HG02970 (cell line): ENCODE results near the gene TNPO3.
"Not testable (repeated sequence)": the region's sequence is repeated elsewhere in the genome, so short reads cannot be mapped to it uniquely, and the experiment has no call there.

Source experiments
- ATAC-seq: cut with Tn5 transposase; IDR thresholded peaks from one replicate; pipeline ENCODE4 v1.9.1; 2021; ENCODE audit warnings: mild to moderate bottlenecking, moderate library complexity, moderate number of reproducible peaks; ENCODE audit not compliant: unreplicated experiment, low FRiP score

The TNPO3 gene

DNA sequence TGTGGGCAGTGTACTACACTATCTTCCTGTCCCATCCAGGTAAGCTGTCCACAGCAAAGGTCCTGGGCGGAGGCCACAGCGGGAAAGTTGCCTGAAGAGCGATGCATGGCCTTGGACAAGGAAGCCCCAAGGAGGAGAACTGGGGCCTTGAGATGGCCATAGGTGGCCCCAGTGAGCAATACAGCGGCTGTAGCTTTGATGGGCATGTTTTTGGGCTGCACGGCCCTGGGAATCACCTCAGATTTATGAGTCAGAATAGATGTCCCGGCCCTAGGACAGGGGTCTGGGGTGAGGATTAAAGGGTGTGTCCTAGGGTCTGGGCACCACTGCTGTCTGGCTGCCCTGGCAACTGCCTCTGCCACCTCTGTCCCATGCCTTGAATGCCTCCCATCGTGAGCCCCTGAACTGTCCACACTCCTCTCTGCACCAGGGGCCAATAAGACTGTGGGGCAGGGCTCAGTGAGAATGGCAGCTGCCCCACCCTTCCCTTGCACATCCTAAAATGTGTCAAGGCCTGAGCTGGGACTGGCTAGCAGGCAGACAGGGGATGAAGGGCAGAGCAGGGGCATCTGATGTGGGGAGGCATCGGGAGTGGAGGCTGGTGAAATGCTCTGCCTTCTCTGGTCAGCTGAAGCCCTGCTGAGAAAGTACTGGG lies 126.6 kb downstream of the TNPO3 start:
- no peak for ATAC-seq

GRCh38 chr7:128924707-128925588 lies 130.0 kb downstream of the TNPO3 start:
- ATAC-seq, result no peak

DNA sequence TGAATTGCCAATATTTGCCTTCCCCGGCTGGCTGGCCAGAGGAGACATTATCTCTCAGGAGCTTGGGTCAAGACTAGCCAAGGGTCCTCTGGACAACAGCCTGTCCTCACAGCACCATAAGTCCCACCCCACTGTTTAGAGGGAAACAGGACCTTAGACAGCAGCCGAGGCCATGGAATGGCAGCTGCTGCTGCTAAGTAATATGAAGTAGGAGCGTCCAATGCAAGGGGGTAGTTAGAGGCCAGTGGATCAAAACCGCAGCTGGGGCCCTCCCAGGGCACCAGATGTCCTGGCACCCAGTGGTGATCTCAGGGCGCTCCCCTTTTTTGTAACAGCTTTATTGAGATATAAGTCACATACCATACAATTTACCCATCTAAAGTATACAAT lies 131.5 kb downstream of the TNPO3 start:
- ATAC-seq, result no peak

DNA sequence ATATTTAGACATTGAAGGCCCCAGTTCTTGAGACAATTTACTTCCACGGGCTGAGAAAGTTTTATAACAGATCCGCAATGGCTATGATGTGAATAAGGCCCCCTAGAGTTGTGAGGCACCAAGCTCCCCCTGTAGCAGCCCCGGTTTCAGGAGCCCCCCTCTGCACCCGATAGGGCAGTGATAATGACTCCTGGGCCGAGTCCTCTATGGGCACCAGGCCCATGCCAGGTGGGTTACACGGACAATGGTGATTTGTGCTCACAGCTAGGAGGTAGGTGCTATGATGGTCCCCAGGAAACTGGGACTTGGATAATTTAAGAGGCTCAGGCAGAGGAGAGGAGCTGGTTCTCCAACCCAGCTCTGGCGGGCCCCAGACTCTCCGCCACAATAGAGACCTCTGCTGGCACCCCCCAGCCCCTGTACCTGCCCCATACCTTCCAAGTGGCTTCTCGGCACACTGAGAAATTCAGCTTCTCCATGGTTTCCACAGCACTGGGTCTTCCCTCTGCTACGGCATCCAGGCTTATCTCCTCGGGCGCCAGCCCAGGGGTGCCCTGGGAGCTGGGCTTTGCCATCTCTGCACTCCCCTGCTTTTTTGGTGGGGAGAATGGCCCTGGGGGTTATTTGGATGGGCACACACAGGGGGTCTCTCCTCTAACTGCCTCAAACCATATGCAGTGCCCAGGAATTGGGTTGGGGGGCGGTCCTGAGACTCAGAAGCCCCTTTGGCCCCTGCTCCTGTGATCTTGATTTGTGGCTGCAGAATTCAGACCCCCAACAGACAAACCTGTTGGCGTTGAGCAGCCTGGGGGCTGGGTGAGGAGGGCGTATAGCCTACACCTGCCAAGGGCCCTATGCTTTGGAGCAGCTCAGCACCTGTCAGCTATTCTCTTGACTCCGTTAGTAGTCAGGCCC lies 132.2 kb downstream of the TNPO3 start:
- no peak for ATAC-seq

- ATAC-seq, result no peak
These were observed 133.0 kb downstream of the TNPO3 start for GRCh38 chr7:128921866-128922440.

- no peak for ATAC-seq
These were observed 133.9 kb downstream of the TNPO3 start for GRCh38 chr7:128920913-128921582.

GRCh38 chr7:128919881-128920799 lies 134.8 kb downstream of the TNPO3 start:
- no peak for ATAC-seq

- ATAC-seq, result no peak
These were observed 135.7 kb downstream of the TNPO3 start for GRCh38 chr7:128919241-128919640.

GRCh38 chr7:128918016-128918665 lies 136.8 kb downstream of the TNPO3 start:
- no peak for ATAC-seq

DNA sequence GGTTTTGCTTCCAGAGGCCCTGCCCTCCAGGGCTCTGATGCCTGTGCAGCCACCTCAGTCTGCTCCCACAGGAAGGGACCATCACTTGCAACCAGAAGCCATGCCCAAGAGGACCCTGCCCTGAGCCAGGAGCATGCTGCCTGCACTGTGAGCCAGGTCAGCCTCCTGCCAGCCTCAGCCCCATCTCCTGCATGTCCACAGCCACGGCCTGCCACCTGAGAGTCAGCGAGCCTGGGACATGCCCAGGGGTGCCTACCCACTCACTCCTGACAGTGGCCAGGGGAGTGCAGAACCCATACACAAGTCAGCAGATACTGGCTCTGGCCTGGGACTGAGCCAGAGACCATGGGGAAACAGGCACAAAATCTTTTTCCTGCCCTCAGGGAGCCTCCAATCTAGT lies 137.8 kb downstream of the TNPO3 start:
- ATAC-seq, result no peak

GRCh38 chr7:128916643-128916915 lies 138.3 kb downstream of the TNPO3 start:
- no peak for ATAC-seq

- no peak for ATAC-seq
These were observed 138.9 kb downstream of the TNPO3 start for GRCh38 chr7:128915841-128916642.

GRCh38 chr7:128915271-128915819 lies 139.6 kb downstream of the TNPO3 start:
- ATAC-seq, result no peak

DNA sequence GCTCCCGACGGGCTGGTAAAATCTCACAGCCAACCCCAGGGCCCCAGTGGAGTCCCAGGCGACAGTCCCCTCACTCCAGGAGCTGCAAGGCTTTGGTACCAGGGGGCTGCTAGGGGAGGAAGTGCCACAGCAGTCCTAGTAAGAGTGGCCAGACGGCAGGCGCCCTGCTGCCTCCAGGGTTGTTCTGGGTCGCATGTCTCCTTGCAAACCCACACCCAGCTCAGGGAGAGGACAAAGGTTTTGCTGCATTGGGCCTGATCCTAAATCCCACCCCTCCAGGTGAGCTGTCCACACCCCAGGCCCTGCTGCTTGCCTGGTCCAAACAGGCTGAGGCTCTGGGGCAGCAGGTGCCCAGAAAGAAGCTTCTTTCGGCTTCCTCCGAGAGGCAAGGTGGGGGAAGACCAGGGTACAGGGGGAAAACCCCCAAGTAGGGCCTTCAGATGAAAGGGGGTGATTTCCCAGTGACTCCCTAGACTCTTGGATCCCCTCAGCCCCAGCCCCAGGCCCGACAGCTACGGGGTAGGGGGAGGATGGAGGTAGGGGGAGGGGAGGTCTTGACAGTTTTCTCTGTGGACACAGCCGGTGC lies 140.3 kb downstream of the TNPO3 start:
- no peak for ATAC-seq

DNA sequence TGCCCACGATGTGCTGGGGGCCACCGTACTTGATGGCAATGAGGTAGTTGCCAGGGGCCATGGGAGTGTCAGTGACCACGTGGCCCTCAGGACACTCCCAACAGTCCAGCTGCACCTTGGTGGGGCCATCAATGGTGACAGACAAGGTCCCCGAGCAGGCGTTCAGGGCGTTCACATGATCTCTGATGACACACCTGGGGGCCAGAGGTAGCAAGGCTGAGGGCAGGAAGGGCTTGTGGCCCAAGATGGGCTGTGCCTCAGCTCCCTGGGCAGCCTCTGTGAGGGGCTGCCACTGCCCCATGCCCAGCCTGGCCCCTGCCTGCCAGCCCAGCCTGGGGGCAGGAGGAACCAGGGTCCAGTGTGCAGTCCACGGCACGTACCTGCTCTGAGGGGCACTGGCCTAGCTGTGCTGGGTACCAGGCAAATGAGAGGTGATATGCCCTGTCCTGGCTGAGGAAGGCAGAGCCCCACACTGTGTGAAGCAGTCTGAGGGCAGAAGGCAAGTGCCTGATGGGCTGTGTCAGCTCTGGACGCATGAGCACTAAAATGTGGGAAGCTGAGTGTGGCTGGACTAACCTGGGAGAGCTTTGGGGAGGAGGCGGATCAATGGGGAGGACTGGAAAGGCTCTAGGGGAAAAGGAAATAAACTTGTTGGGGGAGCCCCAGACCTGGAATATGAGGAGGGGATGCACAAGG lies 140.9 kb downstream of the TNPO3 start:
- ATAC-seq, result no peak

DNA sequence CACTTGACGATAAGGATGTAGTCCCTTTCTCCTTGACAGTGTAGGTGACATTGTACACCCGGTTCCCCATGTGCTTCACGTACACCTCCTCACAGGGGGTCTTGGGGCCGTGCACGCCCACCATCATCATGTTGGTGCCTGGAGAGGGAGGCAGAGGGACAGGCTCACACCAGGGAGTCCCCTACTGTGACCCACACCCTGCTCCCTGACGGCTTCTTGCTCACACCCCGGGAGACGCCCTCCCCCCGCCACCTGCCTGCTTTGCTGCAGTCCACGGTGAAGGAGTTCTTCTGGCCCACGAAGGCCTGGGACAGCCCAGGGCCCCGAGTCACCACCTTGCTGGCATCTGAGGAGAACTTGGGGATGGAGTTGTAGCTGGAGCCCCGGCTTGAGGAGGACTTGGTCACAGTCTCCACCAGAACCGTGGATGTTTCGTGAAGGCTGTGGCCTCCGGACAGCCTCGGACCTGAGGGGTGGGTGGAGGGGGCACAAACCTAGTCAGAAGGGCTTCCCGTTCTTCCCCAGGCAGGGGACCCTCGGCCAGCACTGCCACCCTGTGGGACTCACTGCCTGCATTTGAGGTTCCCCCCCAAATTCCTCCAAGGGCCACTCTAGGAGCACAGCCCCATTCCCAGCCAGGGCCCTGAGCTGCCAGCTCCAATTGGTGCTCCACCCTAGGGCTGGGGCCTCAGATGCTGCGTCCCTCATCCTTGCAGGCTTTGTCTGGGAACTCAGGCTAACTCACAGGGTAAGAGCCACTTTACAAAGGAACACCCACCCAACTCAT lies 142.0 kb downstream of the TNPO3 start:
- ATAC-seq, result not testable (repeated sequence)
